HEK293T (cell line): Measurements from ENCODE around the gene LRRFIP1.

Experiments used
- ARNT ChIP-seq: fragments of 450-650 bp; IDR thresholded peaks from 2 replicates; pipeline ENCODE4 v1.6.1; 2017; ENCODE audit warnings: mild to moderate bottlenecking
- BHLHE40 ChIP-seq: fragments of 450-650 bp; IDR thresholded peaks from 2 replicates; pipeline ENCODE4 v1.6.1; 2016; ENCODE audit warnings: mild to moderate bottlenecking, moderate library complexity, borderline replicate concordance
- CTBP1 ChIP-seq: fragments of 450-650 bp; IDR thresholded peaks from 2 replicates; pipeline ENCODE4 v1.6.1; 2016; ENCODE audit warnings: borderline replicate concordance
- ELF4 ChIP-seq: fragments of 450-650 bp; IDR thresholded peaks from 2 replicates; pipeline ENCODE4 v1.6.1; 2017; ENCODE audit warnings: antibody characterized with exemption
- FOXA1 ChIP-seq: fragments of 450-650 bp; IDR thresholded peaks from 2 replicates; pipeline ENCODE4 v1.6.1; 2016; ENCODE audit warnings: mild to moderate bottlenecking
- FOXK2 ChIP-seq: fragments of 450-650 bp; IDR thresholded peaks from 2 replicates; pipeline ENCODE4 v1.6.1; 2016; ENCODE audit warnings: mild to moderate bottlenecking
- FOXM1 ChIP-seq: fragments of 450-650 bp; IDR thresholded peaks from 2 replicates; pipeline ENCODE4 v1.6.1; 2017; ENCODE audit warnings: mild to moderate bottlenecking, borderline replicate concordance
- L3MBTL2 ChIP-seq: fragments of 450-650 bp; conservative IDR thresholded peaks from 2 replicates; pipeline ENCODE4 v1.6.1; 2016; ENCODE audit warnings: mild to moderate bottlenecking
- LEF1 ChIP-seq: fragments of 450-650 bp; IDR thresholded peaks from 2 replicates; pipeline ENCODE4 v1.6.1; 2017; ENCODE audit warnings: mild to moderate bottlenecking, borderline replicate concordance
- NFRKB ChIP-seq: fragments of 450-650 bp; IDR thresholded peaks from 2 replicates; pipeline ENCODE4 v1.6.1; 2016; ENCODE audit warnings: mild to moderate bottlenecking, moderate library complexity
- SP1 ChIP-seq: fragments of 450-650 bp; IDR thresholded peaks from 2 replicates; pipeline ENCODE4 v1.6.1; 2017
- SUZ12 ChIP-seq: fragments of 450-650 bp; IDR thresholded peaks from 2 replicates; pipeline ENCODE4 v1.6.1; 2016; ENCODE audit warnings: mild to moderate bottlenecking
- TARDBP ChIP-seq: fragments of 450-650 bp; IDR thresholded peaks from 2 replicates; pipeline ENCODE4 v1.6.1; 2016
- ZNF384 ChIP-seq: fragments of 450-650 bp; IDR thresholded peaks from 2 replicates; pipeline ENCODE4 v1.6.1; 2016

DNA sequence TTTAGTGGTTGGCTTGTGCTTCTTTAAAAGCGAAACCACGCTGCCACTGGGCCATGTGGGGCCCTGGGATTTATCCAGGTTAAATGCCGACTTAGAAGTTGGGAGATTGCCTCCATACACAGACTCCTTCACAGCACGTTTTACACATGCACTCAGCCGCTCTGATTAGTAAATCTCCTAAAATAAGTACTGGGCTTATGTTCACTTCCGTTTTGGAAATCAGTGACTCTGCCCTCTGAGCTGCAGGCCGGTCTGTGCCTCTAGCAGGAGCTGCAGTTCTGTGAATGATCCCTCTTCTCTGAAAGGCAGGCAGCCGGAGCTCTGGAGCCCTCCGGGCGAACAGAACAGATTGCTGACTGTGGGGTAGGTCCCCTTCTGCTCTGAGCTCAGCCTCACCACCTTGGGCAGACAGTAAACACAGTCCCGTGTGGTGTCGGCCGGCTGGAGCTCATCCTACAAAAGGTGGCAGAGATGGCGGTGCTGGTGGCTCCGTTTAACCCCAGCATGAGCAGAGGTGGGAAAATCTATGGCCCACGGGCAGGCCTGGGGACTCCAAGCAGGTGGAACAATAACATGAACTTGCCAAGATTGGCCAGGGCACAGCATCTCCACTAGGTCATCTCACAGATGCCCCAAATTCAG lies 27.1 kb upstream of the LRRFIP1 start:
- TF ChIP-seq BHLHE40 (no peak), LEF1 (no peak), FOXM1 (no peak), ZNF384 (no peak), SUZ12 (no peak), SP1 (no peak), FOXK2 (no peak), TARDBP (no peak), FOXA1 (no peak), ELF4 (no peak), NFRKB (no peak), L3MBTL2 (no peak), CTBP1 (no peak), ARNT (no peak)
